ENCODE data around the gene BAIAP2.

Gene BAIAP2

DNA sequence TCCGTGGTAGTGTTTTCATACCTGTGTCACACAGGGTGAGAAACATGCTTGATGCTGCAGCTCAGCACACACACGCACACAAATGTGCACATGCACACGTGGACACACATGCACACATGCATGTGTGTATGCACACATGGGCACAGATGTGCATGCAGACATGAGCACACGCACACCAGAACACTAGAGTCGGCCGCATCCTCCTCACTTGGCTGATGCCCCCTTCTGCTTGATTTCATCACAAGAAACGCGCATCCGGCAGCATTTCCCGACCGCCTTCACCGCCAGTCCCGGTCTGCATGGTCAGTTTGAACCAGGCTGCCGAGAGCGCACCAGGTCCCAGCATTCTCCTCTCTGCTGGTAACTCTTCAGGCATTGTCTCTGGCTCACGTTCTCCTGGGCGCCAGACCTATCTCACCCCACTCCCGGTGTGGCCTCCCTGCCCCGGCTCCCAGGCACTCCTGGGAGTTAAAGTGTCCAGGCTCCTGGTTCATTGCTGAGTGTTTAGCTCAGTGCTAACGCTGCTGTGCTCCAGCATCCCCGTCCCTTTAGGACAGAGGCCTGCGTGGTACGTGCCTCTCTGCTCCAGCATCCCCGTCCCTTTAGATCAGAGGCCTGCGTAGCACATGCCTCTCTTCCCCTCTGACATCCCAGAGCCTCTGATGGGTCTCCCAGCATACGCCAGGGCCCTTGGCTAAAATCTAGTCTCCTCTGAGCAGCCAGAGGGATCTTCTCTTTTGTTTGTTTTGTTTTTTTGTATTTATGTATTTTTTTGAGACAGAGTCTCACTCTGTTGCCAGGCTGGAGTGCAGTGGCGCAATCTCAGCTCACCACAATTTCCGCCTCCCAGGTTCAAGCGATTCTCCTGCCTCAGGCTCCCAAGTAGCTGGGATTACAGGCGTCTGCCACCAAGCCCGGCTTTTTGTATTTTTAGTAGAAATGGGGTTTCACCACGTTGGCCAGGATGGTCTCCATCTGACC, 16.0 kb downstream of the BAIAP2 start:
- TF ChIP-seq, protein P1, sequence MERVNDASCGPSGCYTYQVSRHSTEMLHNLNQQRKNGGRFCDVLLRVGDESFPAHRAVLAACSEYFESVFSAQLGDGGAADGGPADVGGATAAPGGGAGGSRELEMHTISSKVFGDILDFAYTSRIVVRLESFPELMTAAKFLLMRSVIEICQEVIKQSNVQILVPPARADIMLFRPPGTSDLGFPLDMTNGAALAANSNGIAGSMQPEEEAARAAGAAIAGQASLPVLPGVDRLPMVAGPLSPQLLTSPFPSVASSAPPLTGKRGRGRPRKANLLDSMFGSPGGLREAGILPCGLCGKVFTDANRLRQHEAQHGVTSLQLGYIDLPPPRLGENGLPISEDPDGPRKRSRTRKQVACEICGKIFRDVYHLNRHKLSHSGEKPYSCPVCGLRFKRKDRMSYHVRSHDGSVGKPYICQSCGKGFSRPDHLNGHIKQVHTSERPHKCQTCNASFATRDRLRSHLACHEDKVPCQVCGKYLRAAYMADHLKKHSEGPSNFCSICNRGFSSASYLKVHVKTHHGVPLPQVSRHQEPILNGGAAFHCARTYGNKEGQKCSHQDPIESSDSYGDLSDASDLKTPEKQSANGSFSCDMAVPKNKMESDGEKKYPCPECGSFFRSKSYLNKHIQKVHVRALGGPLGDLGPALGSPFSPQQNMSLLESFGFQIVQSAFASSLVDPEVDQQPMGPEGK (CRISPR knock-in tag; IDR thresholded peaks at IDR 0.05; ENCODE audit: borderline replicate concordance), result no peak
- TF ChIP-seq, protein P2, sequence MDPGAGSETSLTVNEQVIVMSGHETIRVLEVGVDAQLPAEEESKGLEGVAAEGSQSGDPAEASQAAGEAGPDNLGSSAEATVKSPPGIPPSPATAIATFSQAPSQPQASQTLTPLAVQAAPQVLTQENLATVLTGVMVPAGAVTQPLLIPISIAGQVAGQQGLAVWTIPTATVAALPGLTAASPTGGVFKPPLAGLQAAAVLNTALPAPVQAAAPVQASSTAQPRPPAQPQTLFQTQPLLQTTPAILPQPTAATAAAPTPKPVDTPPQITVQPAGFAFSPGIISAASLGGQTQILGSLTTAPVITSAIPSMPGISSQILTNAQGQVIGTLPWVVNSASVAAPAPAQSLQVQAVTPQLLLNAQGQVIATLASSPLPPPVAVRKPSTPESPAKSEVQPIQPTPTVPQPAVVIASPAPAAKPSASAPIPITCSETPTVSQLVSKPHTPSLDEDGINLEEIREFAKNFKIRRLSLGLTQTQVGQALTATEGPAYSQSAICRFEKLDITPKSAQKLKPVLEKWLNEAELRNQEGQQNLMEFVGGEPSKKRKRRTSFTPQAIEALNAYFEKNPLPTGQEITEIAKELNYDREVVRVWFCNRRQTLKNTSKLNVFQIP (CRISPR knock-in tag; IDR thresholded peaks at IDR 0.05; ENCODE audit: borderline replicate concordance, low read depth), result no peak
- TF ChIP-seq ZNF70 (CRISPR knock-in tag; IDR thresholded peaks at IDR 0.05), result no peak
- TF ChIP-seq ZFP30 (CRISPR knock-in tag; IDR thresholded peaks at IDR 0.05), result no peak
- TF ChIP-seq ZC3H10 (CRISPR knock-in tag; IDR thresholded peaks at IDR 0.05), result no peak
- no peak for TF ChIP-seq ARNTL (CRISPR knock-in tag; IDR thresholded peaks at IDR 0.05; ENCODE audit: borderline replicate concordance, low read depth)
- TF ChIP-seq ZNF8 (CRISPR knock-in tag; IDR thresholded peaks at IDR 0.05), result no peak
- TF ChIP-seq, protein P3, sequence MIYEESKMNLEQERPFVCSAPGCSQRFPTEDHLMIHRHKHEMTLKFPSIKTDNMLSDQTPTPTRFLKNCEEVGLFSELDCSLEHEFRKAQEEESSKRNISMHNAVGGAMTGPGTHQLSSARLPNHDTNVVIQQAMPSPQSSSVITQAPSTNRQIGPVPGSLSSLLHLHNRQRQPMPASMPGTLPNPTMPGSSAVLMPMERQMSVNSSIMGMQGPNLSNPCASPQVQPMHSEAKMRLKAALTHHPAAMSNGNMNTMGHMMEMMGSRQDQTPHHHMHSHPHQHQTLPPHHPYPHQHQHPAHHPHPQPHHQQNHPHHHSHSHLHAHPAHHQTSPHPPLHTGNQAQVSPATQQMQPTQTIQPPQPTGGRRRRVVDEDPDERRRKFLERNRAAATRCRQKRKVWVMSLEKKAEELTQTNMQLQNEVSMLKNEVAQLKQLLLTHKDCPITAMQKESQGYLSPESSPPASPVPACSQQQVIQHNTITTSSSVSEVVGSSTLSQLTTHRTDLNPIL (CRISPR knock-in tag; IDR thresholded peaks at IDR 0.05; ENCODE audit: low read depth), result no peak
- TF ChIP-seq CSDC2 (CRISPR knock-in tag; IDR thresholded peaks at IDR 0.05), result no peak
- TF ChIP-seq, protein P4, sequence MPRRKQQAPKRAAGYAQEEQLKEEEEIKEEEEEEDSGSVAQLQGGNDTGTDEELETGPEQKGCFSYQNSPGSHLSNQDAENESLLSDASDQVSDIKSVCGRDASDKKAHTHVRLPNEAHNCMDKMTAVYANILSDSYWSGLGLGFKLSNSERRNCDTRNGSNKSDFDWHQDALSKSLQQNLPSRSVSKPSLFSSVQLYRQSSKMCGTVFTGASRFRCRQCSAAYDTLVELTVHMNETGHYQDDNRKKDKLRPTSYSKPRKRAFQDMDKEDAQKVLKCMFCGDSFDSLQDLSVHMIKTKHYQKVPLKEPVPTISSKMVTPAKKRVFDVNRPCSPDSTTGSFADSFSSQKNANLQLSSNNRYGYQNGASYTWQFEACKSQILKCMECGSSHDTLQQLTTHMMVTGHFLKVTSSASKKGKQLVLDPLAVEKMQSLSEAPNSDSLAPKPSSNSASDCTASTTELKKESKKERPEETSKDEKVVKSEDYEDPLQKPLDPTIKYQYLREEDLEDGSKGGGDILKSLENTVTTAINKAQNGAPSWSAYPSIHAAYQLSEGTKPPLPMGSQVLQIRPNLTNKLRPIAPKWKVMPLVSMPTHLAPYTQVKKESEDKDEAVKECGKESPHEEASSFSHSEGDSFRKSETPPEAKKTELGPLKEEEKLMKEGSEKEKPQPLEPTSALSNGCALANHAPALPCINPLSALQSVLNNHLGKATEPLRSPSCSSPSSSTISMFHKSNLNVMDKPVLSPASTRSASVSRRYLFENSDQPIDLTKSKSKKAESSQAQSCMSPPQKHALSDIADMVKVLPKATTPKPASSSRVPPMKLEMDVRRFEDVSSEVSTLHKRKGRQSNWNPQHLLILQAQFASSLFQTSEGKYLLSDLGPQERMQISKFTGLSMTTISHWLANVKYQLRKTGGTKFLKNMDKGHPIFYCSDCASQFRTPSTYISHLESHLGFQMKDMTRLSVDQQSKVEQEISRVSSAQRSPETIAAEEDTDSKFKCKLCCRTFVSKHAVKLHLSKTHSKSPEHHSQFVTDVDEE (CRISPR knock-in tag; IDR thresholded peaks at IDR 0.05), result no peak
- TF ChIP-seq, protein P5, sequence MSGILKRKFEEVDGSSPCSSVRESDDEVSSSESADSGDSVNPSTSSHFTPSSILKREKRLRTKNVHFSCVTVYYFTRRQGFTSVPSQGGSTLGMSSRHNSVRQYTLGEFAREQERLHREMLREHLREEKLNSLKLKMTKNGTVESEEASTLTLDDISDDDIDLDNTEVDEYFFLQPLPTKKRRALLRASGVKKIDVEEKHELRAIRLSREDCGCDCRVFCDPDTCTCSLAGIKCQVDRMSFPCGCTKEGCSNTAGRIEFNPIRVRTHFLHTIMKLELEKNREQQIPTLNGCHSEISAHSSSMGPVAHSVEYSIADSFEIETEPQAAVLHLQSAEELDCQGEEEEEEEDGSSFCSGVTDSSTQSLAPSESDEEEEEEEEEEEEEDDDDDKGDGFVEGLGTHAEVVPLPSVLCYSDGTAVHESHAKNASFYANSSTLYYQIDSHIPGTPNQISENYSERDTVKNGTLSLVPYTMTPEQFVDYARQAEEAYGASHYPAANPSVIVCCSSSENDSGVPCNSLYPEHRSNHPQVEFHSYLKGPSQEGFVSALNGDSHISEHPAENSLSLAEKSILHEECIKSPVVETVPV (CRISPR knock-in tag; IDR thresholded peaks at IDR 0.05), result no peak
- TF ChIP-seq PPARA (CRISPR knock-in tag; IDR thresholded peaks at IDR 0.05; ENCODE audit: borderline replicate concordance), result no peak
- no peak for TF ChIP-seq RARB (CRISPR knock-in tag; IDR thresholded peaks at IDR 0.05)
- TF ChIP-seq ISL1 (CRISPR knock-in tag; IDR thresholded peaks at IDR 0.05), result no peak
- TF ChIP-seq ZFP3 (CRISPR knock-in tag; IDR thresholded peaks at IDR 0.05), result no peak
- no peak for ATAC-seq

DNA sequence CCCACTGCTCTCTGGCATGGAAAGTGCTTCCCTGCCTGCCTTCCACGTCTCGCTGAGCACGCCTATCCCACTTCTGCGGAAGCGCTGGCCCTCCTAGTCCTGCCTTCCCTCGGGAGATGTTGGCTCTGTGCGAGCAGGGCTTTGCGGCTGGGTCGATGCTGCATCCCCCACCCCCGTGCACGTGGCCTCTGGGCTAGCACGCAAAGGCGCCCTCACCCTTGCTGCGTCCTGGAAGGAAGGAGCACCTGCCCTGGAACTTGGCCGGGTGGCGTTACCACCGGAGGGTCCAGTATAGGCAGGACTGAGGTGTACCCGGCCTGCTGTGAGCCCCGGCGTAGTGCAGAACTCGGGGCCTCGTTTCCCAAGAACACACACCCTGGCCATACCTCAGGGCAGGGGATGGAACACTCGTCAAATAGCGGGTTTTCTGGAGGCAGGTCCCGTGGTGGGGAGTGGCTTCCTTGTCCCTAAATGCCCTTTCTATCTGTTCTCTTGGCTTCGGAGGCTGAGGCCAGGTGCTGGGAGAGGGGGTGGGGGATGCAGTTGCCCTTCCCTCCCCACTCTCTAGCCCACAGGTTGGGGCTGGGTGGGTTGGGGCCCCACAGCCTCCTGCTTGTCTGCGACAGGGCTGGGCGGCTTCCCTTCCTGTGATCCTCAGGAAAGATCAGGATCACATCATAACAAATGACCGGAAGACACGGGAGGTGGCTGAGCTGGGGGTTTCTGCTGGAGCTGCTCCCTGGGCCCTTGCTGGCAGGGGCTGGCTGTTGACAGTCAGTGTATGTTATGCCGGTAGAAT, 17.4 kb downstream of the BAIAP2 start:
- ATAC-seq, result no peak; the same call in 2 of the 3 replicates
- TF ChIP-seq PPARA (CRISPR knock-in tag; IDR thresholded peaks at IDR 0.05; ENCODE audit: borderline replicate concordance), result no peak
- no peak for TF ChIP-seq ESRRG (CRISPR knock-in tag; IDR thresholded peaks at IDR 0.05)
- TF ChIP-seq, protein P4 (CRISPR knock-in tag; IDR thresholded peaks at IDR 0.05), result no peak
- no peak for TF ChIP-seq OSR1 (CRISPR knock-in tag; IDR thresholded peaks at IDR 0.05)
- TF ChIP-seq SNAI2 (CRISPR knock-in tag; IDR thresholded peaks at IDR 0.05), result no peak
